ENCODE measurements around the gene DHRS9.

Gene DHRS9

DNA sequence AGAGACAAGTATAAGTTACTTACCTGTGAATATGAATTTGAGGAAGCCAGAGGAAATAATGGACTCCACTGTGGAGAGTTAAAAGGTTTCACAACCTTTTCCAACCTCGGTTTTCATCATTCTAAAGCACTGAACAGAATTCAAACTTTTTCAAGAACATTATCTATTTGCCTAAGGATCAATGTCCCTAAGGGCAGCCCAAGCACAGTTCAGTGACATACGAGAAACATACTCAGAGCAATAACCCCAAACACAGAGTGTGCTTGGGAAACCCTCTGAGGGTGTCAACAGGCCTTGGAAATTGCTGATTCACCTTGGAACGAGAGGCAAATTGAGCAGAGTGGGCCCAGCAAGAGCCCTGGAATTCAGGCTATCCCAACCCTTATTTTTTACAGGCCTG, 38.2 kb upstream of the DHRS9 start, which contains the start of gene ABCB11:
TSS of gene ABCB11 (minus strand) at position 123 of the 400 bp plus-strand sequence. CDS start 13,199 bp downstream, outside the sequence.
- ChIA-PET CTCF (interaction anchor here (0.7 kb wide), 1 partner anchor 22 kb away, joined by 3 read pairs; no protein-coding TSS in a partner anchor), POLR2A (no interaction called here)
- Histone ChIP-seq H3K36me3 (ENCODE audit: control insufficient read depth in 2 of 2, insufficient read depth in 1 of 2, low read length in 2 of 2) (no peaks in the 10 kb centered on the region), H3K4me3 (ENCODE audit: low read depth, low read length) (no peak within 1 kb of the TSS), H3K9me3 (ENCODE audit: control insufficient read depth, insufficient read depth, low read depth, low read length) (no peaks in the 10 kb centered on the region), H3K4me1 (ENCODE audit: control insufficient read depth, insufficient read depth, low read length) (no peaks in the 10 kb centered on the region), H3K27ac (ENCODE audit: extremely low read depth, low read depth, low read length) (no peak within 1 kb of the TSS)
- TF ChIP-seq ZFP37 (tag by site-specific recombination; IDR thresholded peaks at IDR 0.05) (no peak), ZNF530 (tag by site-specific recombination; IDR thresholded peaks at IDR 0.05; ENCODE audit: low read depth) (no peak), ZNF211 (tag by site-specific recombination; IDR thresholded peaks at IDR 0.05; ENCODE audit: low read depth) (no peak), MEIS1 (CRISPR knock-in tag; IDR thresholded peaks at IDR 0.05; ENCODE audit: borderline replicate concordance) (no peak), ZNF768 (tag by site-specific recombination; IDR thresholded peaks at IDR 0.05) (no peak), HIC1 (tag by site-specific recombination; IDR thresholded peaks at IDR 0.05) (no peak), ZNF248 (tag by site-specific recombination; IDR thresholded peaks at IDR 0.05) (no peak), IKZF3 (tag by site-specific recombination; IDR thresholded peaks at IDR 0.05) (no peak), ZNF394 (tag by site-specific recombination; IDR thresholded peaks at IDR 0.05; ENCODE audit: borderline replicate concordance) (no peak), YY2 (tag by site-specific recombination; IDR thresholded peaks at IDR 0.05) (no peak), YY1 (tag by site-specific recombination; IDR thresholded peaks at IDR 0.05) (no peak), ZNF114 (tag by site-specific recombination; IDR thresholded peaks at IDR 0.05) (no peak), SP7 (tag by site-specific recombination; IDR thresholded peaks at IDR 0.05) (no peak)

- ChIA-PET POLR2A (no interaction called here), CTCF (interaction anchor here (0.6 to 1.4 kb wide), 3 partner anchors 11 to 686 kb away, joined by 3 to 5 read pairs (median 5); no protein-coding TSS in a partner anchor)
- Histone ChIP-seq H3K9me3 (ENCODE audit: control insufficient read depth, insufficient read depth, low read depth, low read length) (no peaks in the 10 kb centered on the region), H3K4me1 (ENCODE audit: control insufficient read depth, insufficient read depth, low read length) (no peaks in the 10 kb centered on the region), H3K4me3 (ENCODE audit: low read depth, low read length) (no peak overlapping the region), H3K27ac (ENCODE audit: extremely low read depth, low read depth, low read length) (no peak overlapping the region), H3K36me3 (ENCODE audit: control insufficient read depth in 2 of 2, insufficient read depth in 1 of 2, low read length in 2 of 2) (no peaks in the 10 kb centered on the region)
- TF ChIP-seq, protein P1, sequence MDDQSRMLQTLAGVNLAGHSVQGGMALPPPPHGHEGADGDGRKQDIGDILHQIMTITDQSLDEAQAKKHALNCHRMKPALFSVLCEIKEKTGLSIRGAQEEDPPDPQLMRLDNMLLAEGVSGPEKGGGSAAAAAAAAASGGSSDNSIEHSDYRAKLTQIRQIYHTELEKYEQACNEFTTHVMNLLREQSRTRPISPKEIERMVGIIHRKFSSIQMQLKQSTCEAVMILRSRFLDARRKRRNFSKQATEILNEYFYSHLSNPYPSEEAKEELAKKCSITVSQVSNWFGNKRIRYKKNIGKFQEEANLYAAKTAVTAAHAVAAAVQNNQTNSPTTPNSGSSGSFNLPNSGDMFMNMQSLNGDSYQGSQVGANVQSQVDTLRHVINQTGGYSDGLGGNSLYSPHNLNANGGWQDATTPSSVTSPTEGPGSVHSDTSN (CRISPR knock-in tag; IDR thresholded peaks at IDR 0.05), result no peak
- TF ChIP-seq ZNF544 (tag by site-specific recombination; IDR thresholded peaks at IDR 0.05) (no peak), ZIC2 (tag by site-specific recombination; IDR thresholded peaks at IDR 0.05) (peak; percentile 28; the same call in 1 of the 2 replicates), ZNF132 (tag by site-specific recombination; IDR thresholded peaks at IDR 0.05; ENCODE audit: borderline replicate concordance) (no peak), ZNF169 (tag by site-specific recombination; IDR thresholded peaks at IDR 0.05) (no peak), SP7 (tag by site-specific recombination; IDR thresholded peaks at IDR 0.05) (0 out of 2 replicates have a peak, but pooled peaks have one; percentile 18), ZNF670 (tag by site-specific recombination; IDR thresholded peaks at IDR 0.05; ENCODE audit: low read depth) (no peak), CTCF (tag by site-specific recombination; IDR thresholded peaks at IDR 0.05) (no peak), ZNF529 (tag by site-specific recombination; IDR thresholded peaks at IDR 0.05; ENCODE audit: insufficient replicate concordance) (no peak), ZNF830 (tag by site-specific recombination; IDR thresholded peaks at IDR 0.05; ENCODE audit: low read depth) (no peak), ZNF561 (tag by site-specific recombination; IDR thresholded peaks at IDR 0.05; ENCODE audit: borderline replicate concordance) (no peak)
- TF ChIP-seq, protein P2, sequence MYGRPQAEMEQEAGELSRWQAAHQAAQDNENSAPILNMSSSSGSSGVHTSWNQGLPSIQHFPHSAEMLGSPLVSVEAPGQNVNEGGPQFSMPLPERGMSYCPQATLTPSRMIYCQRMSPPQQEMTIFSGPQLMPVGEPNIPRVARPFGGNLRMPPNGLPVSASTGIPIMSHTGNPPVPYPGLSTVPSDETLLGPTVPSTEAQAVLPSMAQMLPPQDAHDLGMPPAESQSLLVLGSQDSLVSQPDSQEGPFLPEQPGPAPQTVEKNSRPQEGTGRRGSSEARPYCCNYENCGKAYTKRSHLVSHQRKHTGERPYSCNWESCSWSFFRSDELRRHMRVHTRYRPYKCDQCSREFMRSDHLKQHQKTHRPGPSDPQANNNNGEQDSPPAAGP (tag by site-specific recombination; IDR thresholded peaks at IDR 0.05), result 0 out of 2 replicates have a peak, but pooled peaks have one; percentile 18
- TF ChIP-seq, protein P3, sequence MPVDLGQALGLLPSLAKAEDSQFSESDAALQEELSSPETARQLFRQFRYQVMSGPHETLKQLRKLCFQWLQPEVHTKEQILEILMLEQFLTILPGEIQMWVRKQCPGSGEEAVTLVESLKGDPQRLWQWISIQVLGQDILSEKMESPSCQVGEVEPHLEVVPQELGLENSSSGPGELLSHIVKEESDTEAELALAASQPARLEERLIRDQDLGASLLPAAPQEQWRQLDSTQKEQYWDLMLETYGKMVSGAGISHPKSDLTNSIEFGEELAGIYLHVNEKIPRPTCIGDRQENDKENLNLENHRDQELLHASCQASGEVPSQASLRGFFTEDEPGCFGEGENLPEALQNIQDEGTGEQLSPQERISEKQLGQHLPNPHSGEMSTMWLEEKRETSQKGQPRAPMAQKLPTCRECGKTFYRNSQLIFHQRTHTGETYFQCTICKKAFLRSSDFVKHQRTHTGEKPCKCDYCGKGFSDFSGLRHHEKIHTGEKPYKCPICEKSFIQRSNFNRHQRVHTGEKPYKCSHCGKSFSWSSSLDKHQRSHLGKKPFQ (tag by site-specific recombination; IDR thresholded peaks at IDR 0.05), result no peak
These were observed 35.1 kb upstream of the DHRS9 start for GRCh38 chr2:169034256-169034655.

All from HEK293 (cell line).